Left lung (tissue), 10 donors: ENCODE results near the gene EPHA8. TPM values are rescaled to one million over a fixed set of nuclear protein-coding genes. Genes with fewer than 3 reads are reported as not detected.
A peak's percentile ranks its signal among the peaks of the same experiment; 100 is the strongest.

Experiments used
- ATAC-seq: fragments of 200-7000 bp; cut with Tn5 transposase; one replicate; pipeline ENCODE4 v1.9.1; 2020; ENCODE audit warnings: moderate library complexity
- DNase-seq, 4 donors: peaks; one replicate each; pipeline ENCODE4 v3.0.0-alpha.2; 2013 to 2020
- H3K27ac ChIP-seq, 2 donors: fragments of 200-600 bp; sonication (generic) in 1 of 2; one replicate each; pipeline versions ENCODE4 v1.5.0 to v1.8.0; 2020 to 2021
- H3K27me3 ChIP-seq, 2 donors: fragments of 200-600 bp; sonication (generic) in 1 of 2; one replicate each; pipeline versions ENCODE4 v1.5.0 to v1.8.0; 2020 to 2021
- H3K36me3 ChIP-seq, 2 donors: fragments of 200-600 bp; sonication (generic) in 1 of 2; one replicate each; pipeline versions ENCODE4 v1.5.0 to v1.8.0; 2020 to 2021
- H3K4me1 ChIP-seq, 2 donors: fragments of 200-600 bp; one replicate each; pipeline ENCODE4 v1.8.0; 2021
- H3K4me3 ChIP-seq, 2 donors: fragments of 200-600 bp; sonication (generic) in 1 of 2; one replicate each; pipeline versions ENCODE4 v1.5.0 to v1.8.0; 2020 to 2021; ENCODE audit warnings: mild to moderate bottlenecking in 1 of 2
- H3K9me3 ChIP-seq, 2 donors: fragments of 200-600 bp; sonication (generic) in 1 of 2; one replicate each; pipeline versions ENCODE4 v1.5.0 to v1.8.0; 2020 to 2021
- intact Hi-C, 2 donors: fragments of 100-400 bp; cut with DNase I; formaldehyde crosslinking; loops; one replicate each; pipeline versions ENCODE4 v1.11.2 to v1.14.2; 2022
- polyA plus RNA-seq, 6 donors: library from polyadenylated mRNA; unstranded; fragments of 120-200 nt; gene quantifications; one replicate each; pipeline ENCODE4 v1.2.1, GENCODE V29; 2013; ENCODE audit not compliant: insufficient read length in 6 of 6
- total RNA-seq, 2 donors: library from RNA; stranded (reverse); fragmentation: NEBNext Ultra II Directional; extraction: Animal tissue kit (Norgen Biotek cat#: 25700); gene quantifications; one replicate each; pipeline ENCODE4 v1.2.1, GENCODE V29; 2021
- TF ChIP-seq, protein P1 (sequence below), 2 donors: fragments of 200-600 bp; sonication (generic) in 1 of 2; IDR thresholded peaks; one replicate each; pipeline versions ENCODE4 v1.5.0 to v1.8.0; 2021; ENCODE audit warnings: antibody characterized with exemption in 2 of 2
- donor health status: DM: no; HTN: yes; CAD: no.
- donor health status: DM: no; HTN: no; CAD: no.

EPHA8 gene
- total and polyA plus RNA-seq, 8 donors: 0.07 to 0.21 (median 0.18) TPM; not detected in 5

DNA sequence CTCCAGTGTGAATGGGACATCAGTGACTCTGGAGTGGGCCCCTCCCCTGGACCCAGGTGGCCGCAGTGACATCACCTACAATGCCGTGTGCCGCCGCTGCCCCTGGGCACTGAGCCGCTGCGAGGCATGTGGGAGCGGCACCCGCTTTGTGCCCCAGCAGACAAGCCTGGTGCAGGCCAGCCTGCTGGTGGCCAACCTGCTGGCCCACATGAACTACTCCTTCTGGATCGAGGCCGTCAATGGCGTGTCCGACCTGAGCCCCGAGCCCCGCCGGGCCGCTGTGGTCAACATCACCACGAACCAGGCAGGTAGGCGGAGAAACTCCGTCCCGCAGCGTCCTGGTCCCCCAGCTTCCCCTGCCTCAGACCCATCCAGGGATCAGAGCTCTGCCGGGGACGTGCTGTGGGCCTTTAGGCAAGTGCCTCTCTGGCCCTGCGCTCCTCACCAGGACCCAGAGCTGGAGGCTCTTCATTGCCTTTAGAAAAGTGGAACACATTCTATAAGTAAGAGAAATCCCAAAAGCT, 25.7 kb downstream of the EPHA8 start:
- no peak overlapping the region for H3K4me3 ChIP-seq

DNA sequence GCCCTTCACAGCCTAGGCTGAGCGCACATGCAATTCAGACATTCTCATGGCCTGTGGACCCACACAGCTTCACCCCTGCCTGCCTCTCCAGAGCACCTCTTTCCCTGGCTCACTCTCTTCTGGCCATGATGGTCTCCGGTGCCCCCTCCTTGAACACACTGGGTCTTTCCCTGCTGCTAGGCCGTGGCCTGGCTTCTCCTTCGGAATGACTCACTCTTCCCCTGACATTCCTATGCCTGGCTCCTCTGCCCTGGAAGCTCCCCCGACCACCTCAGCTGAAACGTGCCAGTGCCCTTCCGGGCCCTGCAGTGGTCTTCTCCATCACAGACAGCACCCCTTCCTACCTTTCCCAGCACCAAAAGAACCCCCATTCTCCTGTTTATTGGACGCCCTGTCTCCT, 28.3 kb downstream of the EPHA8 start:
- Histone ChIP-seq H3K27me3 (peaks cover 17 to 85% of the 10 kb centered on the region in 2 donors), H3K4me3 (no peak overlapping the region), H3K36me3 (no peaks in the 10 kb centered on the region), H3K27ac (no peak overlapping the region), H3K4me1 (no peaks in the 10 kb centered on the region), H3K9me3 (no peaks in the 10 kb centered on the region)
- DNase-seq (peak in 1 of 4 donors; percentile 13), ATAC-seq (no peak)
- intact Hi-C loops: no loop called here
- TF ChIP-seq, protein P1, sequence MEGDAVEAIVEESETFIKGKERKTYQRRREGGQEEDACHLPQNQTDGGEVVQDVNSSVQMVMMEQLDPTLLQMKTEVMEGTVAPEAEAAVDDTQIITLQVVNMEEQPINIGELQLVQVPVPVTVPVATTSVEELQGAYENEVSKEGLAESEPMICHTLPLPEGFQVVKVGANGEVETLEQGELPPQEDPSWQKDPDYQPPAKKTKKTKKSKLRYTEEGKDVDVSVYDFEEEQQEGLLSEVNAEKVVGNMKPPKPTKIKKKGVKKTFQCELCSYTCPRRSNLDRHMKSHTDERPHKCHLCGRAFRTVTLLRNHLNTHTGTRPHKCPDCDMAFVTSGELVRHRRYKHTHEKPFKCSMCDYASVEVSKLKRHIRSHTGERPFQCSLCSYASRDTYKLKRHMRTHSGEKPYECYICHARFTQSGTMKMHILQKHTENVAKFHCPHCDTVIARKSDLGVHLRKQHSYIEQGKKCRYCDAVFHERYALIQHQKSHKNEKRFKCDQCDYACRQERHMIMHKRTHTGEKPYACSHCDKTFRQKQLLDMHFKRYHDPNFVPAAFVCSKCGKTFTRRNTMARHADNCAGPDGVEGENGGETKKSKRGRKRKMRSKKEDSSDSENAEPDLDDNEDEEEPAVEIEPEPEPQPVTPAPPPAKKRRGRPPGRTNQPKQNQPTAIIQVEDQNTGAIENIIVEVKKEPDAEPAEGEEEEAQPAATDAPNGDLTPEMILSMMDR (IDR thresholded peaks at IDR 0.05): no peak

More for the DNA sequence above, 25.7 kb downstream of the EPHA8 start:
- Histone ChIP-seq H3K27ac (no peak overlapping the region), H3K4me1 (no peaks in the 10 kb centered on the region), H3K27me3 (peaks cover 14 to 76% of the 10 kb centered on the region in 2 donors), H3K36me3 (no peaks in the 10 kb centered on the region), H3K9me3 (no peaks in the 10 kb centered on the region)
- intact Hi-C loops: no loop called here
- peak in 1 of 4 donors; percentile 66 for DNase-seq
- no peak for ATAC-seq
- TF ChIP-seq, protein P1 (IDR thresholded peaks at IDR 0.05): no peak

DNA sequence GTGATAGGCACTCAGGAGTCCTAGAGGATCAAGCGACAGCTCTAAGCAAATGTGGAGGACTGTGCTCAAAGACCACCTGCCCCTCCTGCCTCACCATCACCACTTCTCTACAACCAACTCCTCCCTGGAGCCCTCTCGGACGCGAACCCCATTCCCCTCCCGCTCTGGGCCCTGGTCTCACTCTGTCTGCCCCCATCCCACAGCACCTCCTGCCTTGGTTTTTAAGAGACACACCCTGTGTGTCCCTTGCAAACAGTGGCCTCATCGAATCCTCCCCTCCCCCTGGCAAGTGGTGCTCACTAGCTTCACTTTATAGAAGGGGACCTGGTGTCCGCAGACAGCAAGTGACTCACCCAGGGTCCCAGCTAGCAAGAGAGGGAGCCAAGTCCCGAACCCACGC, 28.8 kb downstream of the EPHA8 start:
- Histone ChIP-seq H3K36me3 (no peaks in the 10 kb centered on the region), H3K27ac (no peak overlapping the region), H3K27me3 (peaks cover 17 to 83% of the 10 kb centered on the region in 2 donors), H3K4me3 (no peak overlapping the region), H3K4me1 (no peaks in the 10 kb centered on the region), H3K9me3 (no peaks in the 10 kb centered on the region)
- DNase-seq: peak in 1 of 4 donors; percentile 43
- no peak for ATAC-seq
- TF ChIP-seq, protein P1 (IDR thresholded peaks at IDR 0.05): no peak
- intact Hi-C loops: no loop called here

DNA sequence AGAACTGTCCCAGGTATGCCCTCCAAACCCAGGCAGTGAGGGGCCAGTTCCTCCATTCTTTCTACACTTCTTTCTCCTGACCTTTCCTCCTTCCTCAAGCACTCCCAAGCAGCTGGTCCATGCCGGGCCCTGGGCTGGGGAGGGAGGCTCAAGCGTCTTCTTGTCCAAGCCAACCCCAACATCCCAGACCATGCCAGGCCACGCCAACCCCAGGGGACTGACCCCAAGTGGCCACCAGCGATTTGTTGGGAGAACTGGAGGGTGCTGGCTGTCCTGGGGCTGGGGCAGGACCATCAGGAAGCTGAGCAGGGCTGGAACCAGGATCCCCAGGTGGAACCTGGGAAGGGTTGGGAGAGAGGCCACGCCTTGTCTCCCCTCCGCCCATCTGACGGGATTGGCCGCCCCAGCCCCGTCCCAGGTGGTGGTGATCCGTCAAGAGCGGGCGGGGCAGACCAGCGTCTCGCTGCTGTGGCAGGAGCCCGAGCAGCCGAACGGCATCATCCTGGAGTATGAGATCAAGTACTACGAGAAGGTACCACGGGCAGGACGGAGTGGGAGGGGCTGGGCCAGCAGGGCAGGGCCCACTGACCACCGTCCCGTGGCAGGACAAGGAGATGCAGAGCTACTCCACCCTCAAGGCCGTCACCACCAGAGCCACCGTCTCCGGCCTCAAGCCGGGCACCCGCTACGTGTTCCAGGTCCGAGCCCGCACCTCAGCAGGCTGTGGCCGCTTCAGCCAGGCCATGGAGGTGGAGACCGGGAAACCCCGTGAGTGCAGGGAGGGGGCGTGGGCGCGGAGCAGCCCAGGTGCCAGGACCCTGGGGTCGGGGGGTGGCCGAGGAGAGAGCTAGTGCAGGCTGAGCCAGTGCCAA, 29.9 kb downstream of the EPHA8 start:
- Histone ChIP-seq H3K9me3 (no peaks in the 10 kb centered on the region), H3K4me1 (no peaks in the 10 kb centered on the region), H3K27me3 (peaks cover 17 to 90% of the 10 kb centered on the region in 2 donors), H3K27ac (no peak overlapping the region), H3K4me3 (no peak overlapping the region), H3K36me3 (no peaks in the 10 kb centered on the region)
- DNase-seq (no peak), ATAC-seq (peak; percentile 61)
- intact Hi-C loops: no loop called here
- TF ChIP-seq, protein P1 (IDR thresholded peaks at IDR 0.05): no peak

DNA sequence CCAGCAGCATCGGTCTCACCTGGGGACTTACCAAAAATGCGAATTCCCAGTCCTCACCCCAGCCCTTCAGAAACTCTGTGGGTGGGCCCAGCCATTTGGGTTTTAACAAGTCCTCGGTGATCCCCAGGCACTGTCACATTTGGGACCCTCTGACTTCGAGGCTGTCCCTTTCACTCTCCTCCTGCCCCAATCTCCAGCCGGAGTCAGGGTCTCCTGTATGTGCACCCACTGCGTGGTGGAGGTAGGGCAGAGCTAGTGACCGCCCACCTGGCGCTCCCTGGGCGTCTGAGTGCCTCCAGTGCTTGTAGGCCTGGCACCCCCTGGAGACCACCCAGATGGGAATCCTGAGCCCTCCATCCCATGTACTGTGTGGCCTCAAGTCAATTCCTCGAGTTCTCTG, 31.1 kb downstream of the EPHA8 start:
- intact Hi-C loops: no loop called here

More for the DNA sequence above, 31.1 kb downstream of the EPHA8 start:
- Histone ChIP-seq H3K27me3 (peaks cover 17 to 89% of the 10 kb centered on the region in 2 donors), H3K36me3 (no peaks in the 10 kb centered on the region), H3K9me3 (no peaks in the 10 kb centered on the region), H3K27ac (no peak overlapping the region), H3K4me1 (no peaks in the 10 kb centered on the region), H3K4me3 (no peak overlapping the region)
- TF ChIP-seq, protein P1 (IDR thresholded peaks at IDR 0.05): no peak
- no peak for ATAC-seq
- no peak for DNase-seq
